CMK (cell line): ENCODE results near the gene PRLH.

Source experiments
- DNase-seq: peaks from one replicate; pipeline ENCODE4 v3.0.0-alpha.2; 2010; ENCODE audit warnings: low read depth

Gene PRLH

GRCh38 chr2:237539681-237540080 lies 26.7 kb upstream of the PRLH start:
- DNase-seq = no peak

- DNase-seq = no peak
Observed at GRCh38 chr2:237540223-237540775, 26.1 kb upstream of the PRLH start.

GRCh38 chr2:237540823-237541222 lies 25.6 kb upstream of the PRLH start:
- DNase-seq = no peak

- no peak for DNase-seq
Observed at GRCh38 chr2:237541243-237541642, 25.1 kb upstream of the PRLH start.

GRCh38 chr2:237542001-237542704 lies 24.2 kb upstream of the PRLH start:
- DNase-seq = no peak

GRCh38 chr2:237546040-237546875 lies 20.1 kb upstream of the PRLH start:
- no peak for DNase-seq

GRCh38 chr2:237546876-237547395 lies 19.4 kb upstream of the PRLH start:
- no peak for DNase-seq

- DNase-seq = no peak
Observed at GRCh38 chr2:237547841-237548416, 18.4 kb upstream of the PRLH start.

GRCh38 chr2:237549216-237549615 lies 17.2 kb upstream of the PRLH start:
- DNase-seq = no peak

- no peak for DNase-seq
Observed at GRCh38 chr2:237549643-237550415, 16.5 kb upstream of the PRLH start.

- no peak for DNase-seq
Observed at GRCh38 chr2:237551071-237551574, 15.3 kb upstream of the PRLH start.

GRCh38 chr2:237552908-237553307 lies 13.5 kb upstream of the PRLH start:
- no peak for DNase-seq

- no peak for DNase-seq
Observed at GRCh38 chr2:237553948-237554347, 12.4 kb upstream of the PRLH start.

- no peak for DNase-seq
Observed at GRCh38 chr2:237555560-237555959, 10.8 kb upstream of the PRLH start.

- no peak for DNase-seq
Observed at GRCh38 chr2:237556773-237557632, 9.4 kb upstream of the PRLH start.

- DNase-seq = no peak
Observed at GRCh38 chr2:237557633-237558015, 8.8 kb upstream of the PRLH start.

GRCh38 chr2:237558961-237559641 lies 7.3 kb upstream of the PRLH start:
- DNase-seq = no peak

GRCh38 chr2:237561221-237561620 lies 5.2 kb upstream of the PRLH start:
- DNase-seq = no peak

GRCh38 chr2:237563816-237564215 lies 2.6 kb upstream of the PRLH start:
- no peak for DNase-seq

GRCh38 chr2:237564526-237565131 lies 1.7 kb upstream of the PRLH start:
- DNase-seq = no peak
